Gastroesophageal sphincter (tissue), 4 donors: ENCODE results near the gene GLIPR1L2. TPM values are rescaled to one million over a fixed set of nuclear protein-coding genes. Genes with fewer than 3 reads are reported as not detected.

Experiments used
- ATAC-seq: fragments of 150-250 bp; one replicate; pipeline ENCODE4 v1.9.1; 2016; ENCODE audit warnings: mild to moderate bottlenecking, moderate library complexity
- H3K27ac ChIP-seq, 4 donors: fragments of 200-600 bp; sonication (generic) in 3 of 4; 1 replicate in 3 of 4; 2 replicates in 1 of 4; pipeline ENCODE4 v1.5.1; 2016 to 2019
- H3K27me3 ChIP-seq: fragments of 200-600 bp; sonication (generic); one replicate; pipeline ENCODE4 v1.5.1; 2019
- H3K36me3 ChIP-seq, 2 donors: fragments of 200-600 bp; sonication (generic); one replicate each; pipeline ENCODE4 v1.5.1; 2019; ENCODE audit warnings: control low read depth in 1 of 2
- H3K4me1 ChIP-seq, 3 donors: fragments of 200-600 bp; sonication (generic); 1 replicate in 2 of 3; 2 replicates in 1 of 3; pipeline ENCODE4 v1.5.1; 2016 to 2019; ENCODE audit warnings: control low read depth in 2 of 3
- H3K4me3 ChIP-seq, 2 donors: fragments of 200-600 bp; sonication (generic); one replicate each; pipeline ENCODE4 v1.5.1; 2019; ENCODE audit warnings: mild to moderate bottlenecking in 1 of 2, moderate library complexity in 1 of 2
- H3K9me3 ChIP-seq, 3 donors: fragments of 200-600 bp; sonication (generic); one replicate each; pipeline ENCODE4 v1.5.1; 2017 to 2019; ENCODE audit warnings: control low read depth in 2 of 3
- CTCF ChIP-seq, 4 experiments: fragments of 200-600 bp in 2 of 4; fragments of 450-650 bp in 2 of 4; sonication (generic) in 1 of 4; IDR thresholded peaks; one replicate each; pipeline ENCODE4 v1.5.1; 2017 to 2019; ENCODE audit warnings: antibody characterized with exemption in 4 of 4, mild to moderate bottlenecking in 2 of 4, moderate library complexity in 2 of 4
- EP300 ChIP-seq: sonication (generic); formaldehyde crosslinking; IDR thresholded peaks from one replicate; pipeline ENCODE4 v1.6.1; 2017; ENCODE audit warnings: antibody characterized with exemption, mild to moderate bottlenecking
- POLR2A ChIP-seq, 2 donors: fragments of 450-650 bp; IDR thresholded peaks; one replicate each; pipeline ENCODE4 v1.6.1; 2017; ENCODE audit warnings: antibody characterized with exemption in 2 of 2, mild to moderate bottlenecking in 2 of 2, moderate library complexity in 1 of 2
- POLR2AphosphoS5 ChIP-seq: sonication (generic); formaldehyde crosslinking; IDR thresholded peaks from one replicate; pipeline ENCODE4 v1.6.1; 2017; ENCODE audit warnings: antibody characterized with exemption
- WGBS, 2 donors: methylation state at CpG; one replicate each; pipeline ENCODE4 v1.1.5; 2018; ENCODE audit warnings: low coverage in 1 of 2; 5-methylcytosine and 5-hydroxymethylcytosine counted together
- total RNA-seq, 4 donors: library from RNA; depleted of rRNA; stranded (reverse); fragments of >200 nt; gene quantifications; one replicate each; pipeline ENCODE4 v1.1.0, GENCODE V29; 2016

GLIPR1L2 gene
- total RNA-seq, 4 donors from 2014 or later: 0.13 to 2.3 (median 1.2) TPM

- TF ChIP-seq POLR2A (IDR thresholded peaks at IDR 0.05) (no peak), CTCF (IDR thresholded peaks at IDR 0.05) (no peak), EP300 (no peak), POLR2AphosphoS5 (no peak)
- Histone ChIP-seq H3K27me3 (no peaks in the 10 kb centered on the region), H3K9me3 (peaks cover 0 to 10% (median 0%) of the 10 kb centered on the region in 3 donors), H3K36me3 (no peaks in the 10 kb centered on the region), H3K27ac (no peak overlapping the region), H3K4me3 (no peak overlapping the region), H3K4me1 (no peaks in the 10 kb centered on the region)
- ATAC-seq: no peak
- WGBS, 2 donors: 100% methylated on average over 1 of the region's 2 CpGs; no CpG with 5 or more reads in 1 of the 2 donors
These were observed 40.5 kb upstream of the GLIPR1L2 start for GRCh38 chr12:75350413-75350812.

- ATAC-seq: no peak
- Histone ChIP-seq H3K4me1 (no peaks in the 10 kb centered on the region), H3K4me3 (no peak overlapping the region), H3K36me3 (peaks cover 0 to 4% of the 10 kb centered on the region in 2 donors), H3K27me3 (no peaks in the 10 kb centered on the region), H3K9me3 (peaks cover 0 to 15% (median 0%) of the 10 kb centered on the region in 3 donors), H3K27ac (no peak overlapping the region)
- TF ChIP-seq POLR2A (IDR thresholded peaks at IDR 0.05): no peak
- no peak for TF ChIP-seq CTCF (IDR thresholded peaks at IDR 0.05)
- no peak for TF ChIP-seq EP300
- TF ChIP-seq POLR2AphosphoS5: no peak
These were observed 36.9 kb upstream of the GLIPR1L2 start for GRCh38 chr12:75354011-75354410.

- no peak for TF ChIP-seq POLR2A (IDR thresholded peaks at IDR 0.05)
These were observed 30.0 kb upstream of the GLIPR1L2 start for GRCh38 chr12:75360920-75361319.

GRCh38 chr12:75361408-75361807 lies 29.5 kb upstream of the GLIPR1L2 start:
- Histone ChIP-seq H3K4me1 (no peaks in the 10 kb centered on the region), H3K4me3 (no peak overlapping the region), H3K27me3 (no peaks in the 10 kb centered on the region), H3K27ac (no peak overlapping the region), H3K36me3 (no peaks in the 10 kb centered on the region), H3K9me3 (no peaks in the 10 kb centered on the region)
- no peak for TF ChIP-seq POLR2A (IDR thresholded peaks at IDR 0.05)
- TF ChIP-seq CTCF (IDR thresholded peaks at IDR 0.05): no peak
- no peak for TF ChIP-seq EP300
- no peak for TF ChIP-seq POLR2AphosphoS5
- WGBS, 2 donors: 29% methylated on average over 1 of the region's 1 CpG; no CpG with 5 or more reads in 1 of the 2 donors
- no peak for ATAC-seq

More at GRCh38 chr12:75360920-75361319, 30.0 kb upstream of the GLIPR1L2 start:
- Histone ChIP-seq H3K27me3 (no peaks in the 10 kb centered on the region), H3K9me3 (no peaks in the 10 kb centered on the region), H3K36me3 (peaks cover 0 to under 1% of the 10 kb centered on the region in 2 donors), H3K4me1 (no peaks in the 10 kb centered on the region), H3K27ac (no peak overlapping the region), H3K4me3 (no peak overlapping the region)
- ATAC-seq: no peak

GRCh38 chr12:75364919-75365318 lies 26.0 kb upstream of the GLIPR1L2 start:
- no peaks in the 10 kb centered on the region for H3K4me1 ChIP-seq
- TF ChIP-seq POLR2AphosphoS5: no peak
- no peak for TF ChIP-seq EP300
- no peak for TF ChIP-seq CTCF (IDR thresholded peaks at IDR 0.05)
- TF ChIP-seq POLR2A (IDR thresholded peaks at IDR 0.05): no peak
- H3K4me3 ChIP-seq: no peak overlapping the region
- no peak for ATAC-seq
- H3K27me3 ChIP-seq: no peaks in the 10 kb centered on the region
- H3K27ac ChIP-seq: no peak overlapping the region
- H3K36me3 ChIP-seq: no peaks in the 10 kb centered on the region
- no peaks in the 10 kb centered on the region for H3K9me3 ChIP-seq

- ATAC-seq: no peak
- Histone ChIP-seq H3K27ac (no peak overlapping the region), H3K27me3 (no peaks in the 10 kb centered on the region), H3K4me3 (no peak overlapping the region), H3K4me1 (no peaks in the 10 kb centered on the region), H3K36me3 (no peaks in the 10 kb centered on the region), H3K9me3 (no peaks in the 10 kb centered on the region)
- TF ChIP-seq POLR2AphosphoS5 (no peak), CTCF (IDR thresholded peaks at IDR 0.05) (no peak), EP300 (no peak), POLR2A (IDR thresholded peaks at IDR 0.05) (no peak)
- WGBS, 2 donors: 100% methylated on average over 1 of the region's 1 CpG; no CpG with 5 or more reads in 1 of the 2 donors
These were observed 24.3 kb upstream of the GLIPR1L2 start for GRCh38 chr12:75366629-75367028.
